SW 1271 (cell line): ENCODE results near the gene FOXP1.

Source experiments
- DNase-seq, 2 experiments: peaks; one replicate each; lab custom pipeline; 2025; lab: John Stamatoyannopoulos, UW

The FOXP1 gene

GRCh38 chr3:71102111-71102983 lies 481.2 kb downstream of the FOXP1 start:
- DNase-seq: no peak

GRCh38 chr3:71101626-71102025 lies 481.9 kb downstream of the FOXP1 start:
- DNase-seq: no peak

GRCh38 chr3:71101014-71101413 lies 482.5 kb downstream of the FOXP1 start:
- DNase-seq: no peak

GRCh38 chr3:71099997-71100719 lies 483.4 kb downstream of the FOXP1 start:
- no peak for DNase-seq

- DNase-seq: no peak
Observed at GRCh38 chr3:71097557-71097956, 486.0 kb downstream of the FOXP1 start.

GRCh38 chr3:71095511-71096291 lies 487.8 kb downstream of the FOXP1 start:
- DNase-seq: no peak

- DNase-seq: no peak
Observed at GRCh38 chr3:71094658-71095209, 488.8 kb downstream of the FOXP1 start.

- no peak for DNase-seq
Observed at GRCh38 chr3:71092665-71093064, 490.9 kb downstream of the FOXP1 start.

GRCh38 chr3:71090207-71090606 lies 493.3 kb downstream of the FOXP1 start:
- no peak for DNase-seq

- DNase-seq: no peak
Observed at GRCh38 chr3:71089271-71089847, 494.2 kb downstream of the FOXP1 start.

- no peak for DNase-seq
Observed at GRCh38 chr3:71088742-71089141, 494.8 kb downstream of the FOXP1 start.

GRCh38 chr3:71088019-71088708 lies 495.4 kb downstream of the FOXP1 start:
- no peak for DNase-seq

GRCh38 chr3:71087143-71088018 lies 496.1 kb downstream of the FOXP1 start:
- no peak for DNase-seq

GRCh38 chr3:71086777-71087142 lies 496.8 kb downstream of the FOXP1 start:
- no peak for DNase-seq

GRCh38 chr3:71083726-71084131 lies 499.8 kb downstream of the FOXP1 start:
- DNase-seq: no peak

GRCh38 chr3:71082833-71083232 lies 500.7 kb downstream of the FOXP1 start:
- no peak for DNase-seq

- DNase-seq: no peak
Observed at GRCh38 chr3:71080517-71081083, 502.9 kb downstream of the FOXP1 start.

GRCh38 chr3:71078723-71079525 lies 504.6 kb downstream of the FOXP1 start:
- no peak for DNase-seq

GRCh38 chr3:71078199-71078598 lies 505.3 kb downstream of the FOXP1 start:
- no peak for DNase-seq
